ENCODE results near the gene SLC24A4.

Gene SLC24A4

DNA sequence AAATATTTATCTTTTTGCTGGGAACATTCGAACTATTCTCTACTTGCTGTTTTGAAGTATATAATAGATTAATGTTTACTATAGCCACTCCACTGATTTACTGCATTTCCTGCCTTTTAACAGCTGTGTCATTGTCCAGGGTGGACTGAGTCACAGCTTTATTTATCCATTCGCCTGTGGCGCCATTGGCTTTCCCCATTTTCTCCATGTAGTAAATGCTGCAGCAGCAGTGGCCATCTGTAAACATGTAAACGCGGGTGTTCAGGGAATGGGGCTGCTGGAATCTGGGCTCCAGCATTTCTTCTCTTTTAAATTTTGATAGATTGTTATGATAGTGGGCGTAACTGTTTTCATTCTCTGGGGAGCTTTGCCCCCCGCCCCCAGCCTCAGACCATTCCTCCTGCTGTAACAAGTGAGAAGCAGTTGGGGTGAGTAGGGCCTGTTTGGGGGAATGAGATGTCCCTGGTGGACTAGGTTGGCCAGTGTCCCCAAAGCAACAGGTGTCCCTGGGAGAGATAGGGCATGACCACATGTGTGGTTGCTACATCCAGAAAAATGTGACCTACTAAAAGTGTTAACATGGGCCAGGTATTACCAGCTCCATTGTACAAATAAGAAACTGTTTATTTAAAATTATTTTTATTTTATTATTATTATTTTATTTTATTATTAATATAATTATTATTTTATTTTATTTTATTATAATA is 223.5 kb downstream of the SLC24A4 start:
- DNase-seq (ENCODE audit: low read depth) = no peak

DNA sequence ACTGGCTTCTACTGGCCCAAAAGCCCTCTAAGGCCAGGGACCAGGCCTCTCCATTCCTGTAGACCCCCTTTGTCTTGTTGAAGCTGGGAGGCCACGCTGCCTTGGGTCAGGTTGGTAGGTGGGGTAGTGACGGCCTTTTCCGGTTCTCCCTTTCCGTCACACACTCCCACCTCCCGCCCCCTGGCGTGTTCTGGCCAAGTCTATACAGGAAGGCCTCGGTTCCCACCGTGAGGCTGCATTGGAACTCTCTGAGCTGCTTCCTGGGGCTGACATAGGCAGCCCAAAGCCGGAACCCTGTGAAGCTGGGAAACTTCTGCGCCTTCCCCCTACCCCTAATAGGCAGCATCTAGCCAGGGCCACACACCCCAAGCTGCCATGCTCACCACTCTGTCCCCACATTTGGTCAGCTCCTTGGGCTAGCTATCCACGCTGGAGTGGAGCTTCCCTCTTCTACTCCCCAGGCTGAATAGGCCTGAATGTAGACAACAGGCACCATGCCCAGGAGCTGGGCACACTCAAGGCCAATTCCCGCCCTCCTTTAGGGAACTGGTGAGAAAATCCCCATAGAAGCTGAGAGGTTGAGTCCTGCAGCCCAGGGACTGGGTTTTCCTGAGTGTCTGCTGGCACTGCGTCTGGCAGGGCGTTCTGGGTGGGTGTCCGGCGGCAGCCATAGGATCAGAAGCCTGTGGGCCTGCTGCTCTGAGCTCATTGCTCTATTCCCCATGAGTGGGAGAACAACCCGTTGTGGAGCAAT is 226.3 kb downstream of the SLC24A4 start:
- no peak for DNase-seq (ENCODE audit: low read depth)

DNA sequence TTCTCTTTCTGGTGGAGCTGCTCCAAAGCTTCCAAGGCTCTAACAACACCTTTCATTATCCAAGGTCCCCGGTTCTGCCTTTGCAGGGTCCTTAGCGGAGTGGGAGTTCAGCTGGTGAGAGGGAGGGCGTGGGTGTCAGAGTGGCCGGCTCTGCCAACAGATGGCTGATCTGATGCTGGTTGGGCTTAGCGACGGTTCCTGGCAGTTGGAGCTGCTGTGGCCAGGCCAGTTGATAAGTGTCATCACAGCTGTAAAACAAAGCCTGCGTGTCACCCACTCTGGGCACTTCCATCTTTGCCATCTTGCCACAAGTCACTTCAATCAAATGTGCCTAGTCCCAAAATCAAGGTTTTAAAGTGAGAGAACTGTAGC is 226.9 kb downstream of the SLC24A4 start:
- no peak for DNase-seq (ENCODE audit: low read depth)

All from stimulated activated CD8-positive, alpha-beta memory T cell treated with anti-CD3 and anti-CD28 coated beads, Interleukin-15, amount 100 ng/mL, for 1 hour (primary cell).